CD8-positive, alpha-beta memory T cell (primary cell): ENCODE results near the gene MBIP. TPM values are rescaled to one million over a fixed set of nuclear protein-coding genes. Genes with fewer than 3 reads are reported as not detected.
"Not testable (repeated sequence)": the region's sequence is repeated elsewhere in the genome, so short reads cannot be mapped to it uniquely, and the experiment has no call there.

ENCODE experiments used
- CTCF ChIA-PET: fragments of 350-600 bp; sonication (Branson Sonifier 250); formaldehyde crosslinking; loops from one replicate; lab custom pipeline; 2021; ENCODE audit warnings: antibody characterized with exemption; lab: Charles Lee
- POLR2A ChIA-PET: fragments of 350-600 bp; sonication (Branson Sonifier 250); formaldehyde crosslinking; loops from one replicate; lab custom pipeline; 2021; ENCODE audit warnings: antibody characterized with exemption; lab: Charles Lee
- DNase-seq, 5 donors: peaks; one replicate each; pipeline versions ENCODE4 v3.0.0 to v3.0.0-alpha.2; 2020 to 2022; ENCODE audit warnings: mixed read lengths in 1 of 5
- H3K27ac ChIP-seq: one replicate; pipeline ENCODE4 v1.7.0; 2013; ENCODE audit warnings: low read depth, mild to moderate bottlenecking, low read length, moderate library complexity
- H3K27me3 ChIP-seq: 2 replicates; pipeline ENCODE4 v1.7.0; 2013; ENCODE audit warnings: low read length, mild to moderate bottlenecking; ENCODE audit not compliant: insufficient read depth, poor library complexity, severe bottlenecking
- H3K36me3 ChIP-seq: 2 replicates; pipeline ENCODE4 v1.7.0; 2013; ENCODE audit warnings: mild to moderate bottlenecking, low read length, moderate library complexity; ENCODE audit not compliant: insufficient read depth
- H3K4me1 ChIP-seq: 2 replicates; pipeline ENCODE4 v1.7.0; 2013; ENCODE audit warnings: mild to moderate bottlenecking, low read length, moderate library complexity; ENCODE audit not compliant: insufficient read depth
- H3K4me3 ChIP-seq: 2 replicates; pipeline ENCODE4 v1.7.0; 2013; ENCODE audit warnings: mild to moderate bottlenecking, low read length
- H3K9me3 ChIP-seq: 2 replicates; pipeline ENCODE4 v1.7.0; 2013; ENCODE audit warnings: mild to moderate bottlenecking, low read length
- H3K27ac Mint-ChIP-seq, 8 donors: one replicate each; pipeline ENCODE4 v1.8.0; 2020 to 2021; ENCODE audit warnings: mixed read lengths in 8 of 8, mild to moderate bottlenecking in 6 of 8, inconsistent platforms in 3 of 8, moderate library complexity in 3 of 8
- H3K27me3 Mint-ChIP-seq, 2 donors: one replicate each; pipeline ENCODE4 v1.8.0; 2020 to 2021; ENCODE audit warnings: mixed read lengths in 2 of 2, mild to moderate bottlenecking in 1 of 2, moderate library complexity in 1 of 2
- H3K36me3 Mint-ChIP-seq, 3 donors: one replicate each; pipeline ENCODE4 v1.8.0; 2020 to 2021; ENCODE audit warnings: mixed read lengths in 3 of 3, inconsistent platforms in 1 of 3, mild to moderate bottlenecking in 1 of 3
- H3K4me1 Mint-ChIP-seq, 3 donors: one replicate each; pipeline ENCODE4 v1.8.0; 2020 to 2021; ENCODE audit warnings: mixed read lengths in 3 of 3, inconsistent platforms in 1 of 3, mild to moderate bottlenecking in 1 of 3
- H3K4me3 Mint-ChIP-seq, 7 donors: one replicate each; pipeline ENCODE4 v1.8.0; 2020 to 2021; ENCODE audit warnings: mixed read lengths in 7 of 7, mild to moderate bottlenecking in 6 of 7, moderate library complexity in 4 of 7, inconsistent platforms in 2 of 7
- H3K9me3 Mint-ChIP-seq, 5 donors: one replicate each; pipeline ENCODE4 v1.8.0; 2020 to 2022; ENCODE audit warnings: mixed read lengths in 5 of 5, mild to moderate bottlenecking in 3 of 5, moderate library complexity in 2 of 5, inconsistent platforms in 1 of 5
- polyA plus RNA-seq: library from polyadenylated mRNA; unstranded; fragments of 300-500 nt; fragmentation: Illumina TruSeq; gene quantifications from one replicate; pipeline ENCODE4 v1.2.3, GENCODE V29; 2021
- total RNA-seq, 2 experiments: library from RNA; stranded (reverse); gene quantifications; one replicate each; pipeline ENCODE4 v1.2.3, GENCODE V29; 2021

MBIP gene
- total and polyA plus RNA-seq, 3 experiments from 2014 or later, result 14.6 to 29.6 (median 27.4) TPM

- CTCF ChIA-PET, result no interaction called here
- POLR2A ChIA-PET, result no interaction called here
- Histone ChIP-seq H3K4me3 (no peak overlapping the region), H3K4me1 (no peaks in the 10 kb centered on the region), H3K9me3 (no peaks in the 10 kb centered on the region), H3K36me3 (no peaks in the 10 kb centered on the region), H3K27ac (no peak overlapping the region), H3K27me3 (no peaks in the 10 kb centered on the region)
- peaks cover 5 to 35% of the 10 kb centered on the region in 2 donors for H3K27me3 Mint-ChIP-seq
- H3K36me3 Mint-ChIP-seq, result no peaks in the 10 kb centered on the region
- H3K4me1 Mint-ChIP-seq, result no peaks in the 10 kb centered on the region
- DNase-seq, result no peak
- no peak overlapping the region for H3K4me3 Mint-ChIP-seq
- H3K27ac Mint-ChIP-seq, result no peak overlapping the region
- no peaks in the 10 kb centered on the region for H3K9me3 Mint-ChIP-seq
These were observed 25.6 kb upstream of the MBIP start for GRCh38 chr14:36346052-36346451.

- CTCF ChIA-PET, result no interaction called here
- Mint-ChIP-seq H3K9me3 (no peaks in the 10 kb centered on the region), H3K36me3 (no peaks in the 10 kb centered on the region)
These were observed 23.8 kb upstream of the MBIP start for GRCh38 chr14:36344211-36344610.

GRCh38 chr14:36341811-36342210 lies 21.4 kb upstream of the MBIP start:
- POLR2A ChIA-PET, H3K4me1 Mint-ChIP-seq, H3K27ac Mint-ChIP-seq, H3K4me1 ChIP-seq, H3K36me3 ChIP-seq, H3K36me3 Mint-ChIP-seq, DNase-seq, H3K9me3 ChIP-seq, H3K4me3 Mint-ChIP-seq, H3K9me3 Mint-ChIP-seq, H3K27ac ChIP-seq, H3K4me3 ChIP-seq, CTCF ChIA-PET, H3K27me3 ChIP-seq: not testable (repeated sequence)
- peaks cover 8 to 44% of the 10 kb centered on the region in 2 donors for H3K27me3 Mint-ChIP-seq

More at GRCh38 chr14:36344211-36344610, 23.8 kb upstream of the MBIP start:
- Mint-ChIP-seq H3K27me3 (peaks cover 5 to 39% of the 10 kb centered on the region in 2 donors), H3K4me3 (no peak overlapping the region), H3K27ac (no peak overlapping the region), H3K4me1 (no peaks in the 10 kb centered on the region)
- H3K9me3 ChIP-seq, result no peaks in the 10 kb centered on the region
- H3K4me1 ChIP-seq, result no peaks in the 10 kb centered on the region
- H3K4me3 ChIP-seq, result no peak overlapping the region
- no peak for DNase-seq
- H3K27ac ChIP-seq, result no peak overlapping the region
- POLR2A ChIA-PET, result no interaction called here
- H3K36me3 ChIP-seq, result no peaks in the 10 kb centered on the region
- no peaks in the 10 kb centered on the region for H3K27me3 ChIP-seq

- no peak overlapping the region for H3K4me3 Mint-ChIP-seq
- H3K36me3 Mint-ChIP-seq, result no peaks in the 10 kb centered on the region
- no peaks in the 10 kb centered on the region for H3K4me1 ChIP-seq
- no peak overlapping the region for H3K27ac ChIP-seq
- no peaks in the 10 kb centered on the region for H3K36me3 ChIP-seq
- no peaks in the 10 kb centered on the region for H3K9me3 ChIP-seq
- peaks cover 8 to 36% of the 10 kb centered on the region in 2 donors for H3K27me3 Mint-ChIP-seq
- H3K27ac Mint-ChIP-seq, result no peak overlapping the region
- H3K4me3 ChIP-seq, result no peak overlapping the region
- H3K4me1 Mint-ChIP-seq, result no peaks in the 10 kb centered on the region
- no peak for DNase-seq
- ChIA-PET CTCF (no interaction called here), POLR2A (no interaction called here)
- peaks cover 3% of the 10 kb centered on the region for H3K27me3 ChIP-seq
- no peaks in the 10 kb centered on the region for H3K9me3 Mint-ChIP-seq
These were observed 19.9 kb upstream of the MBIP start for GRCh38 chr14:36340276-36340890.

- Histone ChIP-seq H3K27me3 (peaks cover 3% of the 10 kb centered on the region), H3K4me1 (no peaks in the 10 kb centered on the region), H3K4me3 (no peak overlapping the region), H3K36me3 (no peaks in the 10 kb centered on the region), H3K9me3 (no peaks in the 10 kb centered on the region), H3K27ac (no peak overlapping the region)
- Mint-ChIP-seq H3K27me3 (peaks cover 8 to 39% of the 10 kb centered on the region in 2 donors), H3K36me3 (no peaks in the 10 kb centered on the region), H3K4me1 (no peaks in the 10 kb centered on the region), H3K9me3 (no peaks in the 10 kb centered on the region), H3K27ac (no peak overlapping the region), H3K4me3 (no peak overlapping the region)
- DNase-seq, result no peak
- ChIA-PET CTCF (no interaction called here), POLR2A (no interaction called here)
These were observed 19.4 kb upstream of the MBIP start for GRCh38 chr14:36339816-36340215.

- no peak for DNase-seq
- H3K27ac ChIP-seq, result no peak overlapping the region
- peaks cover 3% of the 10 kb centered on the region for H3K27me3 ChIP-seq
- POLR2A ChIA-PET, result no interaction called here
- Mint-ChIP-seq H3K27me3 (peaks cover 14 to 34% of the 10 kb centered on the region in 2 donors), H3K4me3 (no peak overlapping the region), H3K27ac (no peak overlapping the region), H3K36me3 (no peaks in the 10 kb centered on the region), H3K4me1 (no peaks in the 10 kb centered on the region), H3K9me3 (no peaks in the 10 kb centered on the region)
- H3K9me3 ChIP-seq, result no peaks in the 10 kb centered on the region
- CTCF ChIA-PET, result no interaction called here
- H3K4me1 ChIP-seq, result no peaks in the 10 kb centered on the region
- H3K36me3 ChIP-seq, result no peaks in the 10 kb centered on the region
- no peak overlapping the region for H3K4me3 ChIP-seq
These were observed 12.7 kb upstream of the MBIP start for GRCh38 chr14:36333119-36333518.

- H3K36me3 ChIP-seq, H3K27ac ChIP-seq, H3K27ac Mint-ChIP-seq, H3K9me3 ChIP-seq, H3K9me3 Mint-ChIP-seq, CTCF ChIA-PET, H3K4me3 ChIP-seq, H3K36me3 Mint-ChIP-seq, H3K4me1 Mint-ChIP-seq, DNase-seq, POLR2A ChIA-PET, H3K4me1 ChIP-seq, H3K27me3 ChIP-seq, H3K4me3 Mint-ChIP-seq: not testable (repeated sequence)
- peaks cover 25 to 56% of the 10 kb centered on the region in 2 donors for H3K27me3 Mint-ChIP-seq
These were observed 7.1 kb upstream of the MBIP start for GRCh38 chr14:36327573-36327972.

GRCh38 chr14:36325853-36326252 lies 5.4 kb upstream of the MBIP start:
- no peaks in the 10 kb centered on the region for H3K27me3 ChIP-seq
- H3K4me3 ChIP-seq, result no peak overlapping the region
- Mint-ChIP-seq H3K4me1 (peaks cover under 1 to 2% (median 1%) of the 10 kb centered on the region in 3 donors), H3K36me3 (peaks cover 0 to under 1% (median 0%) of the 10 kb centered on the region in 3 donors), H3K27ac (no peak overlapping the region), H3K9me3 (peaks cover 0 to 2% (median 0%) of the 10 kb centered on the region in 5 donors), H3K27me3 (peaks cover 19 to 40% of the 10 kb centered on the region in 2 donors), H3K4me3 (no peak overlapping the region)
- ChIA-PET CTCF (no interaction called here), POLR2A (no interaction called here)
- H3K4me1 ChIP-seq, result no peaks in the 10 kb centered on the region
- no peaks in the 10 kb centered on the region for H3K9me3 ChIP-seq
- no peak overlapping the region for H3K27ac ChIP-seq
- no peaks in the 10 kb centered on the region for H3K36me3 ChIP-seq
- DNase-seq, result no peak
